ENCODE results near the gene SLC7A5.
A peak's percentile ranks its signal among the peaks of the same experiment; 100 is the strongest.

SLC7A5 gene

GRCh38 chr16:87849419-87850008 is 19.8 kb downstream of the SLC7A5 start:
- no peak for TF ChIP-seq CTCF (conservative IDR thresholded peaks at IDR 0.05; ENCODE audit: low read depth)
- CTCF ChIA-PET = interaction anchor here (0.5 to 3.4 kb wide), 15 partner anchors 10 to 697 kb away, joined by 3 to 48 read pairs (median 5); partner anchors contain the start of gene SLC7A5
- POLR2A ChIA-PET (ENCODE audit: low non-redundant PET) = interaction anchor here (0.5 kb wide), 1 partner anchor 64 kb away, joined by 3 read pairs; no protein-coding TSS in a partner anchor
- peak overlapping the region; percentile 98 for H3K27ac ChIP-seq
- no peak for DNase-seq (ENCODE audit: low spot score)

- peak overlapping the region; percentile 98 for H3K27ac ChIP-seq
- no peak for DNase-seq (ENCODE audit: low spot score)
- no peak for TF ChIP-seq CTCF (conservative IDR thresholded peaks at IDR 0.05; ENCODE audit: low read depth)
- CTCF ChIA-PET = interaction anchor here (0.6 to 3.4 kb wide), 10 partner anchors 9 to 70 kb away, joined by 3 to 48 read pairs (median 8); partner anchors contain the start of gene SLC7A5
- POLR2A ChIA-PET (ENCODE audit: low non-redundant PET) = interaction anchor here (0.5 kb wide), 1 partner anchor 64 kb away, joined by 3 read pairs; no protein-coding TSS in a partner anchor
Measured at GRCh38 chr16:87848676-87849345, 20.5 kb downstream of the SLC7A5 start.

- peak overlapping the region; percentile 98 for H3K27ac ChIP-seq
- ChIA-PET CTCF (interaction anchor here (0.5 to 1.2 kb wide), 2 partner anchors 12 to 23 kb away, joined by 4 to 6 read pairs; no protein-coding TSS in a partner anchor), POLR2A (ENCODE audit: low non-redundant PET) (interaction anchor here (1.1 kb wide), 1 partner anchor 21 kb away, joined by 4 read pairs; the partner anchor contains the start of gene SLC7A5)
- no peak for TF ChIP-seq CTCF (conservative IDR thresholded peaks at IDR 0.05; ENCODE audit: low read depth)
- DNase-seq (ENCODE audit: low spot score) = no peak
Measured at GRCh38 chr16:87847785-87848675, 21.3 kb downstream of the SLC7A5 start.

- DNase-seq (ENCODE audit: low spot score) = no peak
- no peak for TF ChIP-seq CTCF (conservative IDR thresholded peaks at IDR 0.05; ENCODE audit: low read depth)
- ChIA-PET CTCF (interaction anchor here (0.5 to 1.2 kb wide), 4 partner anchors 12 to 69 kb away, joined by 3 to 6 read pairs (median 5); no protein-coding TSS in a partner anchor), POLR2A (ENCODE audit: low non-redundant PET) (interaction anchor here (0.5 to 1.1 kb wide), 2 partner anchors 22 to 1203 kb away, joined by 3 to 4 read pairs; partner anchors contain the start of gene SLC7A5)
- peak overlapping the region; percentile 98 for H3K27ac ChIP-seq
Measured at GRCh38 chr16:87847467-87847784, 21.9 kb downstream of the SLC7A5 start.

GRCh38 chr16:87846705-87847466 is 22.4 kb downstream of the SLC7A5 start:
- TF ChIP-seq CTCF (conservative IDR thresholded peaks at IDR 0.05; ENCODE audit: low read depth) = no peak
- H3K27ac ChIP-seq = peak overlapping the region; percentile 98
- DNase-seq (ENCODE audit: low spot score) = no peak
- POLR2A ChIA-PET (ENCODE audit: low non-redundant PET) = interaction anchor here (0.5 to 1.1 kb wide), 2 partner anchors 22 to 1204 kb away, joined by 3 to 4 read pairs; partner anchors contain the start of gene SLC7A5
- CTCF ChIA-PET = interaction anchor here (0.8 to 1.2 kb wide), 3 partner anchors 24 to 68 kb away, joined by 3 to 6 read pairs (median 6); no protein-coding TSS in a partner anchor
